SK-N-SH (cell line): ENCODE results near the gene DNAH14.
A peak's percentile ranks its signal among the peaks of the same experiment; 100 is the strongest.

Experiments used
- CHD2 ChIP-seq: fragments of 150-350 bp; IDR thresholded peaks from 2 replicates; pipeline ENCODE4 v1.6.1; 2018; ENCODE audit warnings: low read length; ENCODE audit not compliant: partially characterized antibody
- EP300 ChIP-seq, 2 experiments: IDR thresholded peaks; 2 replicates each; pipeline versions ENCODE4 v1.4.0 to v1.6.1; 2012; ENCODE audit warnings: borderline replicate concordance in 1 of 2, low read depth in 1 of 2, low read length in 1 of 2
- EZH2phosphoT487 ChIP-seq: fragments of 200-600 bp; sonication (generic); IDR thresholded peaks from 2 replicates; pipeline ENCODE4 v1.6.1; 2017; ENCODE audit warnings: low read depth, mixed run types, mild to moderate bottlenecking, antibody characterized with exemption, moderate library complexity, borderline replicate concordance
- FOXM1 ChIP-seq: IDR thresholded peaks from 2 replicates; pipeline ENCODE4 v1.4.0; 2012; ENCODE audit warnings: low read depth, mild to moderate bottlenecking
- GABPA ChIP-seq: IDR thresholded peaks from 2 replicates; pipeline ENCODE4 v1.4.0; 2012; ENCODE audit warnings: low read depth, mild to moderate bottlenecking
- JUND ChIP-seq: IDR thresholded peaks from 2 replicates; pipeline ENCODE4 v1.4.0; 2012
- NFIC ChIP-seq: IDR thresholded peaks from 2 replicates; pipeline ENCODE4 v1.4.0; 2012; ENCODE audit warnings: borderline replicate concordance
- RAD21 ChIP-seq: IDR thresholded peaks from 2 replicates; pipeline ENCODE4 v1.6.1; 2012; ENCODE audit warnings: mild to moderate bottlenecking, low read length
- RCOR1 ChIP-seq: fragments of 150-350 bp; IDR thresholded peaks from 2 replicates; pipeline ENCODE4 v1.6.1; 2017; ENCODE audit warnings: antibody characterized with exemption, low read length
- TAF1 ChIP-seq: IDR thresholded peaks from 2 replicates; pipeline ENCODE4 v1.6.1; 2012; ENCODE audit warnings: low read depth, mild to moderate bottlenecking, low read length, moderate library complexity, borderline replicate concordance
- YY1 ChIP-seq: IDR thresholded peaks from 2 replicates; pipeline ENCODE4 v1.4.0; 2012; ENCODE audit warnings: low read depth, mild to moderate bottlenecking
- TF ChIP-seq, protein P1 (sequence below): fragments of 200-600 bp; sonication (generic); IDR thresholded peaks from 2 replicates; pipeline ENCODE4 v1.6.1; 2017; ENCODE audit warnings: antibody characterized with exemption, mild to moderate bottlenecking, moderate library complexity
- TF ChIP-seq, protein P2 (sequence below): IDR thresholded peaks from 2 replicates; pipeline ENCODE4 v1.6.1; 2012; ENCODE audit warnings: mild to moderate bottlenecking, low read depth, low read length, moderate library complexity
- TF ChIP-seq, protein P3 (sequence below): IDR thresholded peaks from 2 replicates; pipeline ENCODE4 v1.4.0; 2012; ENCODE audit warnings: low read depth

DNA sequence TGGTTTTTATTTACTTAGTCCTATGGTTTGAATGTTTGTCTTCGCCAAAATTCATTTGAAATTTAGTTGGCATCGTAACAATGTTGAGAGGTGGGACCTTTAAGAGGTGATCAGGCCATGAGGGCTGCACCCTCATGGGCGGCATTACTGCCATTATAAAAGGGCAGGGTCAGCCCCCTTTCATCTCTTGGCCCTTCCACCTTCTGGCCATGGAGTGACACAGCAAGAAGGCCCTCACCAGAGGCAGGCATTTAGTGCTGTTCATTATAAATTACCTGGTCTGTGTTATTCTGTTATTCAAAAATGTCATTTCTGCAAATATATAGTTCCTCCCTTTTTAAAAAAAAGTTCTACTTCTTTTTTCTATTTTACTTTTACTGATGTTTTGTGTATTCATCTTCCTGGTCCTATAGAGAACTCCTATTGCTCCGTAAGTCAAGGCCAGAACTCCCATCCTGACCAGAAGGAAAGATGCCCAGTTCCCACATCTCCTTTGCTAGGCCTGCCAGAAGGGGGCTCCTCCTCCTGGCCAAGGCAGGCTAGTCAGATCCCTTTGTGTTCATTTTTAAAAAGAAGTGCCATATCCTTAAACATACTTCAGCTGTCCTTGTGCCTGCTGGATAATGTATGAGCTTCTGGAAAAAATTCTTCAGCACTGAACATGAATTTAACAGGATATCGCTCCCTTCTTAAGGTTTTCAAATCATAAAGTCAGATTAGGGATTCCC lies 508.4 kb downstream of the DNAH14 start:
- TF ChIP-seq EZH2phosphoT487: no peak
- no peak for TF ChIP-seq NFIC
- TF ChIP-seq, protein P1, sequence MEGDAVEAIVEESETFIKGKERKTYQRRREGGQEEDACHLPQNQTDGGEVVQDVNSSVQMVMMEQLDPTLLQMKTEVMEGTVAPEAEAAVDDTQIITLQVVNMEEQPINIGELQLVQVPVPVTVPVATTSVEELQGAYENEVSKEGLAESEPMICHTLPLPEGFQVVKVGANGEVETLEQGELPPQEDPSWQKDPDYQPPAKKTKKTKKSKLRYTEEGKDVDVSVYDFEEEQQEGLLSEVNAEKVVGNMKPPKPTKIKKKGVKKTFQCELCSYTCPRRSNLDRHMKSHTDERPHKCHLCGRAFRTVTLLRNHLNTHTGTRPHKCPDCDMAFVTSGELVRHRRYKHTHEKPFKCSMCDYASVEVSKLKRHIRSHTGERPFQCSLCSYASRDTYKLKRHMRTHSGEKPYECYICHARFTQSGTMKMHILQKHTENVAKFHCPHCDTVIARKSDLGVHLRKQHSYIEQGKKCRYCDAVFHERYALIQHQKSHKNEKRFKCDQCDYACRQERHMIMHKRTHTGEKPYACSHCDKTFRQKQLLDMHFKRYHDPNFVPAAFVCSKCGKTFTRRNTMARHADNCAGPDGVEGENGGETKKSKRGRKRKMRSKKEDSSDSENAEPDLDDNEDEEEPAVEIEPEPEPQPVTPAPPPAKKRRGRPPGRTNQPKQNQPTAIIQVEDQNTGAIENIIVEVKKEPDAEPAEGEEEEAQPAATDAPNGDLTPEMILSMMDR: peak; percentile 54
- TF ChIP-seq JUND: no peak
- no peak for TF ChIP-seq FOXM1
- TF ChIP-seq GABPA: no peak
- TF ChIP-seq, protein P2, sequence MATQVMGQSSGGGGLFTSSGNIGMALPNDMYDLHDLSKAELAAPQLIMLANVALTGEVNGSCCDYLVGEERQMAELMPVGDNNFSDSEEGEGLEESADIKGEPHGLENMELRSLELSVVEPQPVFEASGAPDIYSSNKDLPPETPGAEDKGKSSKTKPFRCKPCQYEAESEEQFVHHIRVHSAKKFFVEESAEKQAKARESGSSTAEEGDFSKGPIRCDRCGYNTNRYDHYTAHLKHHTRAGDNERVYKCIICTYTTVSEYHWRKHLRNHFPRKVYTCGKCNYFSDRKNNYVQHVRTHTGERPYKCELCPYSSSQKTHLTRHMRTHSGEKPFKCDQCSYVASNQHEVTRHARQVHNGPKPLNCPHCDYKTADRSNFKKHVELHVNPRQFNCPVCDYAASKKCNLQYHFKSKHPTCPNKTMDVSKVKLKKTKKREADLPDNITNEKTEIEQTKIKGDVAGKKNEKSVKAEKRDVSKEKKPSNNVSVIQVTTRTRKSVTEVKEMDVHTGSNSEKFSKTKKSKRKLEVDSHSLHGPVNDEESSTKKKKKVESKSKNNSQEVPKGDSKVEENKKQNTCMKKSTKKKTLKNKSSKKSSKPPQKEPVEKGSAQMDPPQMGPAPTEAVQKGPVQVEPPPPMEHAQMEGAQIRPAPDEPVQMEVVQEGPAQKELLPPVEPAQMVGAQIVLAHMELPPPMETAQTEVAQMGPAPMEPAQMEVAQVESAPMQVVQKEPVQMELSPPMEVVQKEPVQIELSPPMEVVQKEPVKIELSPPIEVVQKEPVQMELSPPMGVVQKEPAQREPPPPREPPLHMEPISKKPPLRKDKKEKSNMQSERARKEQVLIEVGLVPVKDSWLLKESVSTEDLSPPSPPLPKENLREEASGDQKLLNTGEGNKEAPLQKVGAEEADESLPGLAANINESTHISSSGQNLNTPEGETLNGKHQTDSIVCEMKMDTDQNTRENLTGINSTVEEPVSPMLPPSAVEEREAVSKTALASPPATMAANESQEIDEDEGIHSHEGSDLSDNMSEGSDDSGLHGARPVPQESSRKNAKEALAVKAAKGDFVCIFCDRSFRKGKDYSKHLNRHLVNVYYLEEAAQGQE: no peak
- TF ChIP-seq YY1: no peak
- TF ChIP-seq RCOR1: no peak
- no peak for TF ChIP-seq TAF1
- peak; percentile 37 for TF ChIP-seq RAD21
- TF ChIP-seq EP300 (IDR thresholded peaks at IDR 0.05; ENCODE audit: borderline replicate concordance in 1 of 2, low read depth in 1 of 2, low read length in 1 of 2): no peak
- TF ChIP-seq, protein P3, sequence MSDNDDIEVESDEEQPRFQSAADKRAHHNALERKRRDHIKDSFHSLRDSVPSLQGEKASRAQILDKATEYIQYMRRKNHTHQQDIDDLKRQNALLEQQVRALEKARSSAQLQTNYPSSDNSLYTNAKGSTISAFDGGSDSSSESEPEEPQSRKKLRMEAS: no peak
- no peak for TF ChIP-seq CHD2
